Measurements from ENCODE around the gene NFATC1.

NFATC1 gene

DNA sequence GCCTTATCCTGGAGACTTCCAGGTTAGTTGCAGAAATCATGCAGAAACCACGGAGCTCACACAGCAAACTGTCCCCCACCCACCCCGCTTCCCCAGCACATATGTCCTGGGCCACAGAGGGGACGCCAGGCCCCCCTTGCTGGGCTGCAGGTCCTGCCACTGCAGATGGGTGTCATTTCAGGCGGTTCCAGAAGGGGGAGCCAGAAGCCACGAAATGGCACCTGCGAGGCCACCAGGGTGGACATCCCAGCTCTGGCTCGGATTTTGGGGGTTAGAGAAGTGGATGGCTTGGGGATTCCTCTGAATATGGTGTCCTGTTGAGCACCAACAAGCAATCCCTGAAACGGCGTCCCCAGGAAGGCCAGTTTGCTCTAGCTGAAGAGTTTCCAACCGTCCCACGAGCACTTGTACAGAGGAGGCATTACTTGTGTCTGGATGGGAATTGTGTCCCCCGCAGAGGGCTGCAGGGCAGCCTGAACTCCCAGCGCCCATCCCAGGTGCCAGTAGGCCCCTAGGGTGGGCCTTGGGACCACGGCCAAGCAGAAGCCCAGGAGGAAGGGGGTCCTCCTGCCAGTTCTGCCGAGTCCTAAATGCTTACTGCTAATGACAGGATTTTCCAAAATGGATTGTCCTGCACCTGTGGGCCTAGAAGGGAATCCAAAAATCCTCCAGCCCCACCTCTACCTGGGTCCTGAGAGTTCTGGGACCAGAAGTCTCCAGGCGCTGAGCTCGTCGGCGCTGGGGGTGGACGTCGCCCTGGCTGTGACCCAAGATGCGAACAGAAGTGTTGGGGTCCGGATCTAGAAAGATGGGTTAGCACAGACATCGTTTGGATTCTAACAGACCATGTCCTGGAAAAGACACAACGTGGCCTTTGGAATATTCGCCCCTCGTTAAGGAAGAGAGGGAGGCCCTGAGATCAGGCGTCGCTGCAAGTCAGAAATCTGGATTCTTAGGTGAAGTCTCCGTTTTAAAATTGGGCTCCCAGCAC is 14.6 kb upstream of the NFATC1 start:
- Histone ChIP-seq H3K4me3 (replicated peaks; ENCODE audit: low read depth, low read length) (no peak overlapping the region), H3K36me3 (ENCODE audit: control insufficient read depth, insufficient read depth, low read length) (peaks cover 3% of the 10 kb centered on the region), H3K27me3 (replicated peaks; ENCODE audit: control insufficient read depth, insufficient read depth, low read length) (no peaks in the 10 kb centered on the region)
- no peak for DNase-seq (ENCODE audit: extremely low read depth, insufficient read length)
- TF ChIP-seq, protein P1, sequence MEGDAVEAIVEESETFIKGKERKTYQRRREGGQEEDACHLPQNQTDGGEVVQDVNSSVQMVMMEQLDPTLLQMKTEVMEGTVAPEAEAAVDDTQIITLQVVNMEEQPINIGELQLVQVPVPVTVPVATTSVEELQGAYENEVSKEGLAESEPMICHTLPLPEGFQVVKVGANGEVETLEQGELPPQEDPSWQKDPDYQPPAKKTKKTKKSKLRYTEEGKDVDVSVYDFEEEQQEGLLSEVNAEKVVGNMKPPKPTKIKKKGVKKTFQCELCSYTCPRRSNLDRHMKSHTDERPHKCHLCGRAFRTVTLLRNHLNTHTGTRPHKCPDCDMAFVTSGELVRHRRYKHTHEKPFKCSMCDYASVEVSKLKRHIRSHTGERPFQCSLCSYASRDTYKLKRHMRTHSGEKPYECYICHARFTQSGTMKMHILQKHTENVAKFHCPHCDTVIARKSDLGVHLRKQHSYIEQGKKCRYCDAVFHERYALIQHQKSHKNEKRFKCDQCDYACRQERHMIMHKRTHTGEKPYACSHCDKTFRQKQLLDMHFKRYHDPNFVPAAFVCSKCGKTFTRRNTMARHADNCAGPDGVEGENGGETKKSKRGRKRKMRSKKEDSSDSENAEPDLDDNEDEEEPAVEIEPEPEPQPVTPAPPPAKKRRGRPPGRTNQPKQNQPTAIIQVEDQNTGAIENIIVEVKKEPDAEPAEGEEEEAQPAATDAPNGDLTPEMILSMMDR (IDR thresholded peaks at IDR 0.05; ENCODE audit: insufficient read depth, low read length, poor library complexity, severe bottlenecking) = peak; percentile 93

DNA sequence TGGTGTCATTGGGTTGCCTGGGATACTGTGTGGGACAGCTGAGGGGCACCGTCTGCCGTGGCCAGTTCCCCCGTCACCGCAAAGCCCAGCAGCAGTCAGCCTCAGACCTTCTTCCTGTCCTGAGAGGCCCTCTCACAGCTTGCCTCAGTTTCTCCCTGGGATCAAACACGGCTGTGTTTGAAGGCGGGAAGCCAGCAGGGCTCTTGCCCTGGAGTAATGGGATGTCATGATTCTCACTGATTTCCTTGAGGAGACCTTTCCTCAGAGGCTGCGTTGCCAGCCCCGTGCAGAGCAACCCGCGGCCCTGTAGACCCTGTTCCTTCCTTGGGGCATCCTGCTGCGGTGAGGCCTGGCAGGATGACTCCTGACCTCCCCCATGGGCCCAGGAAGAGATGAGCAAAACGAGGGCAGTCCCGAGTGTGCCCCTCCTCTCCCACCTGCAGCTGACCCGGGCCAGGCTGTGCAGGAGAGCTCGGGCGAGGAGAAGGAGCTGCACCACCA is 13.9 kb upstream of the NFATC1 start:
- Histone ChIP-seq H3K27me3 (replicated peaks; ENCODE audit: control insufficient read depth, insufficient read depth, low read length) (no peaks in the 10 kb centered on the region), H3K36me3 (ENCODE audit: control insufficient read depth, insufficient read depth, low read length) (peaks cover 3% of the 10 kb centered on the region), H3K4me3 (replicated peaks; ENCODE audit: low read depth, low read length) (no peak overlapping the region)
- DNase-seq (ENCODE audit: extremely low read depth, insufficient read length) = no peak
- TF ChIP-seq, protein P1 (IDR thresholded peaks at IDR 0.05; ENCODE audit: insufficient read depth, low read length, poor library complexity, severe bottlenecking) = no peak

DNA sequence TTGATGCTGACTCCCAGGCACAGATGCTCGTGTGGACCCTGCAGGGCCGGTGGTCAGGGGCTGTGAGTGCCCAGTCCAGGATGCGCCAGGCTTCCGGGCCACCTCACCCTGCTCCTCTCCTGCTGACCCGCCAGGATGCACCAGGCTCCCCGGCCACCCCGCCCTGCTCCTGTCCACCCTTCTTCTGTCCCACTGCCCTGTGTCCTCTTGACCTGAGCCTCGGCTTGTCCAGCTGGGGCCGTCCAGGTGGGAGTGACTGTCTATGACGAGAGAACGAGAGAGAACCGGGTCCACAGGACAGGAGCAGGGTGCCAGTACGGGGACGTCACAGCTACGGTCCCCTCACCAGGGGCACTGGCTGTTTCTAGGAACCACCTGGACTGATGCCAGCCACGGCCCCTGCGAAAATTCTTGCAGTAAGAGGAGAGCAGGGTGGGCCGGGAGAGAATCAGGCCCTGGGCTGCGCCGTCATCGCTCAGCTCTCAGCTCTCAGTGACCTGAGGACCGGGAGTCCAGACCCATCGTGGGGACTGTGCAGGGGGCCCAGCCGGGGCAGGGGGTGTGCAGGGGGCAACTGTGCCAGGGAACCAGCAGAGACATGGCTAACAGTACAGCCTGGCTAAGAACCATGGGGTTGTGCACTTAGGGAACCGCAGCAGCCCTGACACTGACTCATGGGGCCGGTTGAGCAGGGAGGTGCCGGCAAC is 12.9 kb upstream of the NFATC1 start:
- no peak overlapping the region for H3K4me3 ChIP-seq (replicated peaks; ENCODE audit: low read depth, low read length)
- TF ChIP-seq, protein P1 (IDR thresholded peaks at IDR 0.05; ENCODE audit: insufficient read depth, low read length, poor library complexity, severe bottlenecking) = no peak
- no peak for DNase-seq (ENCODE audit: extremely low read depth, insufficient read length)
- H3K27me3 ChIP-seq (replicated peaks; ENCODE audit: control insufficient read depth, insufficient read depth, low read length) = no peaks in the 10 kb centered on the region
- no peaks in the 10 kb centered on the region; the same call in 1 of the 2 replicates for H3K36me3 ChIP-seq (ENCODE audit: control insufficient read depth, insufficient read depth, low read length)

DNA sequence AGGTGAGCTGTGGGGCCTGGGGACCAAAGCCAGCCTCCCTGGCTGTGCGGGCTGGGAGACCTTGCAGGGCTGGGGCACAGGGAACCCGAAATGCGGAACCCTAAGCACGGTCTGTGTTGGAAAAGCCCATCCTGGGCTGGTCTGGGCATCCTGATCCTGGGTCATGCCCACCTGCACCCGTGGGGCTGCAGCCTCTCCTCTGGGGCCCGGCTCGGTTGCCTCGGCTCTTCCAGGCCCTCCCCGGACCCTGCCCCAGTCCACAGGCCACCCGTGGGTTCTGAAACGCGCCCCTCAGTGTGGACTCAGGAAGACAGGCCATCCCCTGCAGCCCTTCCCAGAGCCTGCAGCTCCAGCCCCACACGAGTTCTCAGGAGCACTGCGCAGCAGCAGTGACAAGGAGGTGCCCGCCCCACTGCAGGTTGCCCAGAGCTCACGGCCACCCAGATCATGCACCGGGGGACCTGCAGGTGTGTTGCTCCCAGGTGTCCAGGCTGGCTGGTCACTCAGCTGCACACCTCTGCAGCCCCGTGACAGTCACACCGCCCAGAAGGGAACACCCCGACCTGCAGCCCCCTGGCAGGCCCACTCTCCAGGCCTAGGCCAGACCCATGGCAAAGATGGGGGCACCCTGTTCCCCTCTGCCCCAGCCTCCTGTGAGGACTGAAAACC is 12.2 kb upstream of the NFATC1 start:
- Histone ChIP-seq H3K4me3 (replicated peaks; ENCODE audit: low read depth, low read length) (no peak overlapping the region), H3K36me3 (ENCODE audit: control insufficient read depth, insufficient read depth, low read length) (no peaks in the 10 kb centered on the region; the same call in 1 of the 2 replicates), H3K27me3 (replicated peaks; ENCODE audit: control insufficient read depth, insufficient read depth, low read length) (no peaks in the 10 kb centered on the region)
- no peak for DNase-seq (ENCODE audit: extremely low read depth, insufficient read length)
- TF ChIP-seq, protein P1 (IDR thresholded peaks at IDR 0.05; ENCODE audit: insufficient read depth, low read length, poor library complexity, severe bottlenecking) = no peak

DNA sequence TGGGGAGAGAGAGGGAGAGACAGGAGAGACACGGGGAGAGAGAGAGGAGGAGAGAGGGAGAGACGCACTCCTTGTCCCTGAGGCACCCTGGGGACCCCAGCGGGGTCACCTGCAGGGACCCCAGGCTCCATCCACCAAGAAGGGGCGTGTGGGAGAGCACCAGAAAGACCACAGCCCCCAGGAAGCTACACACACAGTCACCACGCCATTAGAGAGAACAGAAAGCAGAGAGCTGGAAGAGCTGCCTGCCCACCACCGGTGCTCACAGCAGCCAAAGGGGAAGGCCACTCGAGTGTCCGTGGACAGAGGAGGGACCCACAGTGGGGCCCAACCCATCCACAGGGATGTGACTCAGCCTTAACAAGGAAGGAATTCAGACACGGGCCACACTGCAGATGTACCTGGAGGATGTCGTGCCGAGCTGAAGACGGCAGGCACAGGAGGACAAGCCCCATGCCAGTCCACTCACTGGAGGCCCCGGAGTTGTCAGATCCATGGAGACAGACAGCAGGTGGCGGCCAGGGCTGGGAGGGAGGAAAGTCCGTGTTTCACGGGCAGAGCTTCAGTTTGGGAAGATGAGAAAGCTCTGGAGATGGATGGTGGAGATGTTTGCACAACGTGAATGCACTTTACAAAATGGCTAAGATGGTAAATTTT is 11.5 kb upstream of the NFATC1 start:
- TF ChIP-seq, protein P1 (IDR thresholded peaks at IDR 0.05; ENCODE audit: insufficient read depth, low read length, poor library complexity, severe bottlenecking) = no peak
- Histone ChIP-seq H3K4me3 (replicated peaks; ENCODE audit: low read depth, low read length) (no peak overlapping the region), H3K27me3 (replicated peaks; ENCODE audit: control insufficient read depth, insufficient read depth, low read length) (no peaks in the 10 kb centered on the region), H3K36me3 (ENCODE audit: control insufficient read depth, insufficient read depth, low read length) (no peaks in the 10 kb centered on the region)
- DNase-seq (ENCODE audit: extremely low read depth, insufficient read length) = no peak

Measured in GM06990 (cell line).